AG04449 (cell line): Measurements from ENCODE around the gene BEND3.

Experiments
- CTCF ChIA-PET: fragments of 350-600 bp; formaldehyde crosslinking; extraction: SDS; loops from one replicate; lab custom pipeline; 2021; ENCODE audit warnings: antibody characterized with exemption; lab: Yijun Ruan, JAX
- POLR2A ChIA-PET: fragments of 400-600, 350-600 bp; formaldehyde crosslinking; extraction: SDS; loops from one replicate; lab custom pipeline; 2020; ENCODE audit warnings: antibody characterized with exemption, inconsistent platforms; lab: Yijun Ruan, JAX
- DNase-seq: peaks from one replicate; pipeline ENCODE4 v3.0.0-alpha.2; 2010; ENCODE audit warnings: low read depth, low spot score
- H3K4me3 ChIP-seq: 2 replicates; pipeline ENCODE4 v1.5.1; 2011; ENCODE audit warnings: low read depth, mild to moderate bottlenecking, control low read depth, low read length
- TF ChIP-seq, protein P1 (sequence below): IDR thresholded peaks from one replicate; pipeline ENCODE4 v1.5.1; 2011; ENCODE audit warnings: mild to moderate bottlenecking, moderate library complexity, low read length, control low read depth, inconsistent platforms; ENCODE audit not compliant: insufficient read depth; ENCODE audit errors: missing control alignments

The BEND3 gene

GRCh38 chr6:107069631-107070548 is 45.4 kb downstream of the BEND3 start:
- no peak overlapping the region for H3K4me3 ChIP-seq
- no peak for DNase-seq
- TF ChIP-seq, protein P1, sequence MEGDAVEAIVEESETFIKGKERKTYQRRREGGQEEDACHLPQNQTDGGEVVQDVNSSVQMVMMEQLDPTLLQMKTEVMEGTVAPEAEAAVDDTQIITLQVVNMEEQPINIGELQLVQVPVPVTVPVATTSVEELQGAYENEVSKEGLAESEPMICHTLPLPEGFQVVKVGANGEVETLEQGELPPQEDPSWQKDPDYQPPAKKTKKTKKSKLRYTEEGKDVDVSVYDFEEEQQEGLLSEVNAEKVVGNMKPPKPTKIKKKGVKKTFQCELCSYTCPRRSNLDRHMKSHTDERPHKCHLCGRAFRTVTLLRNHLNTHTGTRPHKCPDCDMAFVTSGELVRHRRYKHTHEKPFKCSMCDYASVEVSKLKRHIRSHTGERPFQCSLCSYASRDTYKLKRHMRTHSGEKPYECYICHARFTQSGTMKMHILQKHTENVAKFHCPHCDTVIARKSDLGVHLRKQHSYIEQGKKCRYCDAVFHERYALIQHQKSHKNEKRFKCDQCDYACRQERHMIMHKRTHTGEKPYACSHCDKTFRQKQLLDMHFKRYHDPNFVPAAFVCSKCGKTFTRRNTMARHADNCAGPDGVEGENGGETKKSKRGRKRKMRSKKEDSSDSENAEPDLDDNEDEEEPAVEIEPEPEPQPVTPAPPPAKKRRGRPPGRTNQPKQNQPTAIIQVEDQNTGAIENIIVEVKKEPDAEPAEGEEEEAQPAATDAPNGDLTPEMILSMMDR = no peak
- CTCF ChIA-PET = interaction anchor here (0.6 to 1.4 kb wide), 2 partner anchors 9 to 44 kb away, joined by 3 to 4 read pairs; no protein-coding TSS in a partner anchor
- POLR2A ChIA-PET = interaction anchor here (0.6 kb wide), 1 partner anchor 204 kb away, joined by 4 read pairs; no protein-coding TSS in a partner anchor

DNA sequence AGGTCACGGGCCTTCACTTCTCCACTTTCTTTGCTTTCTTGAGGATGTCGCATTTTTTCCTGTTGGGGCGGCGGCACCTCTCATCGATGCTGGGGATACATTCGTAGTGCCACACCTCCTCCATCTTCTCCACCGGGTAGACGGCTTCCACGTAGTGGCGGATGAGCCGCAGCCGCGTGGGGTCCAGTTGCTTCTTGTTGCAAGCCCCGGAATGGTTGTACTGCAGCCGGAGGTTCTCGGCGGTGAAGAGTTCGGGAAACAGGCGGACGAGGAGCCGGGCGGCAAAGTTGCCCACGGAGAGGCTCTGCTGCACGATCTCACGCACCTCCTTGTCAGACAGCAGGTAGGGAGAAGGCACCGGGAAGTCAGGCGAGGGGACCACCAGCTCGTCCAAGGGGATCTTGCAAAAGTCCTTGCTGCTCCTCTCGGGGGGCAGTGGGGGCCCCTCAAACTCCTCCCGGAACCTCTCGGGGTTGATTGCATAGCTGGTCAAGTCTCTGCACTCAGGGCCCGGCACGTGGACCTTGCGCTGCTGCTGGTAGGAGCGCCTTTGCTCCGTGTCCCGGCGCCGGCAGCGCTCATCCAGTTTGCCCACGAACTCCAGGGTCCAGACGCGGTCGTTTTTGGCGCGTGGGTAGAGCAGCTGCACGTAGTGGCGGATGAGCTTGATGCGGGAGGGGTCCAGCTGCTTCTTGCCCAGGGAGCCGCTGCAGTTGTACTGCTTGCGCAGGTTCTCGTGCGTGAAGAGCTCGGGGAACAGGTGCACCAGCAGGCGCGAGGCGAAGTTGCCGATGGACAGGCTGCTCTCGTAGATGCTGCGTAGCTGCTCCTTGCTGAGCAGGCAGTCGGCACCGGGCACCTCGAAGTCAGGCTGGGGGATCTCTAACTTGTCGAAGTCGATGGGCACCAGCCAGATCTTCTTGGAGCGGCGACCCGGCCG is 46.4 kb downstream of the BEND3 start:
- ChIA-PET POLR2A (no interaction called here), CTCF (interaction anchor here (1.3 to 1.4 kb wide), 2 partner anchors 45 kb away, joined by 4 to 5 read pairs; no protein-coding TSS in a partner anchor)
- DNase-seq = no peak
- TF ChIP-seq, protein P1 = no peak
- no peak overlapping the region for H3K4me3 ChIP-seq

DNA sequence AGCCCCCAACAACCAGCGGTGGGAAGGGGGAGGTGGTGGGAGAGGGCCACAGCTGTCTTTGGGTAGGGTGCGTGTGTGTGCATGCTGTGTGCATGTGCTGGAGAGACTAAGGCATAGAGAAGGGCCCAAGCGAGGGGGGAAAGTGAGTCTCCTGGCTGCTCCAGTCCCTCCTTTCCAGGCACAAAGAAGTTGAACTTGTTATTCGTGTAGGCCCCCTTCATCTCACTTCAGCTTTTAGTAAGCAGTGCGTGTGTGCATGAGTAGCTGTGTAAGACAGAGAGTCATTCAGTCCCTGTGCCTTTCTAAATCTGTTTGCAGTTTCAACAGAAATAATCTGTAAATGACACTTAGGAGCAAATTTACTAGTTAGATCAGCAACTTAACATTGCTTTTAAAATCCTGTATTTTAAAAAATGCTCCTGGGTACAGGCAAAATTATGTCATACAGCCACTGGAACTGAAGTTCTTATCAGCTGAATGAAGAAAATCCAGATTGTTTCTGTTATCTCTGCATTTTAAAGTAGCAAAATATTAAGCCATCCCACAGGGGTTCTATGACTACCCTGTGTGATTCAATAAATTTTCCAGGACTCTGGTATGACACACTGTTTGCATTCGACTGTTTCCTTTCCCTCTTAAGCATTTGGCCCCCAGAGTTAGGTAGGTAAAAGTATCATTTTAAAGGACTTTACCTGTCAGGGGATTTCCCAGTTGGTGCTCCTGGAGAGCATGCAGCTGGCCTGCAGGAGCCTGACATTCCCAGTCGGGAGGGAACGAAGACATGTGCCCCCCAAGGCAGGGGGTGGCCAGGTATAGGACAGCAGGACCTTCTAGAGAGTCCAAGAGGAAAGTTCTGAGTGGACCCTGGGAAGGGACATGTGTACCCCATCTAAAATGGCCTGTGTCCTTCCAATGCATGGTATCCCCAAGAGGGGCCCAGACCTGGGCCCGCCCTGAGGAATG is 48.3 kb downstream of the BEND3 start:
- TF ChIP-seq, protein P1 = no peak
- ChIA-PET CTCF (interaction anchor here (0.8 to 1.3 kb wide), 2 partner anchors 47 kb away, joined by 3 to 5 read pairs; no protein-coding TSS in a partner anchor), POLR2A (interaction anchor here (0.6 kb wide), 1 partner anchor 21 kb away, joined by 3 read pairs; no protein-coding TSS in a partner anchor)
- no peak for DNase-seq
- H3K4me3 ChIP-seq = no peak overlapping the region

DNA sequence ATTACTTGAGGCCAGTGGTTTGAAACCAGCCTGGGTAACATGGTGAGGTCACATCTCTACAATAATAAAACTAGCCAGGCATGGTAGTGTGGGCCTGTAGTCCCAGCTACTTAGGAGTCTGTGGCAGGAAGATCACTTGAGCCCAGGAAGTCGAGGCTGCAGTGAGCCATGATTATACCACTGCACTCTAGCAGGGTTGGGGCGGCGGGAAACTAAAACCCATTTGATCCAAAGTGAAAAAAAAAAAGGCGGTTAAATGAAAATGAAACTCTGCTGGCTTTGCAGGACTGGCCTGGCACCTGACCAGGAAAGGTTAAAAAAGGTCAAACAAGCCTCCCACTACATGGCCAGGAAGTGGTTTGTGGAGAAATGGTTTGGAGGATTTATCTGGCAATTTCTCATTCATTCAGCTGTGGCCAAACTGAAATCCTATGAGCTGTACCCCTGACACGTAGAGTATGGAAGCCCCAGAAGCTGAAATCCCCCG is 50.7 kb downstream of the BEND3 start:
- CTCF ChIA-PET = interaction anchor here (1.0 to 2.2 kb wide), 2 partner anchors 9 to 37 kb away, joined by 3 to 6 read pairs; no protein-coding TSS in a partner anchor

GRCh38 chr6:107062691-107063090 is 52.6 kb downstream of the BEND3 start:
- CTCF ChIA-PET = interaction anchor here (2.0 to 2.2 kb wide), 2 partner anchors 11 to 51 kb away, joined by 6 to 8 read pairs; no protein-coding TSS in a partner anchor
- POLR2A ChIA-PET = no interaction called here
- TF ChIP-seq, protein P1 = no peak

More for the DNA sequence above, 50.7 kb downstream of the BEND3 start:
- no peak overlapping the region for H3K4me3 ChIP-seq
- POLR2A ChIA-PET = no interaction called here
- no peak for DNase-seq
- TF ChIP-seq, protein P1 = no peak

More at GRCh38 chr6:107062691-107063090, 52.6 kb downstream of the BEND3 start:
- DNase-seq = no peak
- no peak overlapping the region for H3K4me3 ChIP-seq
